OCI-M1 (cell line): ENCODE measurements around the gene ESAM.

Experiments used
- DNase-seq: peaks from one replicate; lab custom pipeline; 2025; lab: John Stamatoyannopoulos, UW

ESAM gene

DNA sequence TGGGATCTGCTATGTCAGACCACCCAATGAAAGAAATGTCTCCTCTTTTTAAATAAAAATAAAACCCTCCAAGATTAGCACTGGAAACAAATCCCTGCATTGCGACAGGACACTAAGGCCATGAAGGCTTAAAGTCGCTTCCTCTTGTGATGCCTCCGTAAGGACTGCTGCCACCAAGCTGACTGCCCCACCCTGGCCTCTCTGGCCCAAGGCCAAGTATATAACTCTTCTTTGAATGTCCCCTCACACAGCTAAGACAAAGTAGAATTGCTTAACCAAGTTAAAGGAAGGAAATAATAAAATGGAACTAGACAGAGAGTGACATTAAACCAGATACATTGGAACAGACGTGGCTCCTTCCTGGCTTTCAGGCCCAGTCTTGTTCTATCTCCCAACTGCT lies 29.9 kb downstream of the ESAM start:
- no peak for DNase-seq

DNA sequence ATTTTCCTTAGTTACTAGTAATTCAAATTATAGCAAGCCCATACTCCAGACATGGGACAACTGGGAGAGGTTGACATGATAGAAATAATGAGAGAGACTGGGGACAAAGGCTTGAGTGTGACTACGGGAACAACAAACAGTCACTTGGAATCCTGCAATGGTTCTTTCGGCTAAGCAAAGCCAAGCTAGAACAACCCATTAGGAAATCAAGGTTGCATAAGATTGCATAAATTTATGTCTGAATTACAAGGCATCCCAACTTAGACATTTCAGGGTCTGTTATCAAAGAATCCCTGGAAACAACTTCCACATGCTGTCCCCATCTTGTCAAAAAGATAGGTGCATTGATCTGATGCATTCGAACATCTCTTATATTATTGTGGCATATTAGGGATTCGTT lies 32.5 kb downstream of the ESAM start:
- DNase-seq = no peak

GRCh38 chr11:124728134-124728533 lies 34.0 kb downstream of the ESAM start:
- DNase-seq = no peak

GRCh38 chr11:124727474-124727873 lies 34.6 kb downstream of the ESAM start:
- DNase-seq = no peak

- DNase-seq = peak; percentile 34
Measured at GRCh38 chr11:124725719-124726105, 36.4 kb downstream of the ESAM start.

- no peak for DNase-seq
Measured at GRCh38 chr11:124724979-124725718, 36.9 kb downstream of the ESAM start.

DNA sequence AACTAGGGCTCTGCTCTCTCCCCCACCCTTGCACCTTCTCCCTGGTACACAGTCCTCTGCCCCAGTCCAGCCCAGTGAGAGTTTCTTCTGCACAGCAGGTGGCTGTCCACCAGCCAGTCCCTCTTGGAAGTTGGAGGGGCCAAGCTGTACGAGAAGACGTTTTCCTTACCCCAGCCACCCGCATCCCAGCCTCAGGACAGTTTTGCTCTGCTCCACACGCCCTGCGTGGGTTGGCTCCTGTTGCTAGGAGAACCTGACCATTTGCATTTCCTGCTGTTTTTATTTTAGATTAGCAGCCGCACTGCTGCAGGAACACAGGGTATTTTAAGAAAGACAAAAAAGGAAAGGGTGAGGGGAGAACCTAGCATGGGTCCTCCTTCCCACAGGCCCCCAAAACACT lies 39.9 kb downstream of the ESAM start:
- DNase-seq = no peak

GRCh38 chr11:124719534-124719933 lies 42.6 kb downstream of the ESAM start:
- no peak for DNase-seq

DNA sequence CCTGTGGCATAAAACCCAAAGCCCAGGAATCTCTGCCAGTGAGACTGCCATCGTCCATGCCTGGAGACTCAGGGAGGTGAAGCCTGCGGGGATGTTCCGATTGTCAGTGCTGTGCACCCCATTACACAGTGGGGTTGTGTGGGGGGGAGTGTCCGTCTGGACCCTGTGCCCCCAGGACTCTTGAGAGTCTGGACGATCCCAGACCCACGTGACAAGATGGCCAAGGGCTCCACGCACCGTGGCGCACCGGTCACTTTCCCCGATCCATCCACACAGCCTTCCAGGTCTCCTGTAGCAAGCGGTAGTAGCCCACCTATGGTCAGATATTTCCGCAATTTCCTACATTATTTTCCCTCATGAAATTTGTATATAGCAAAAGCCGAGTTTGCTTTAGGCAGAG lies 43.3 kb downstream of the ESAM start:
- no peak for DNase-seq

- DNase-seq = peak; percentile 37
Measured at GRCh38 chr11:124717786-124718651, 44.1 kb downstream of the ESAM start.

GRCh38 chr11:124717421-124717785 lies 44.7 kb downstream of the ESAM start:
- DNase-seq = no peak

GRCh38 chr11:124716591-124716990 lies 45.5 kb downstream of the ESAM start:
- no peak for DNase-seq

DNA sequence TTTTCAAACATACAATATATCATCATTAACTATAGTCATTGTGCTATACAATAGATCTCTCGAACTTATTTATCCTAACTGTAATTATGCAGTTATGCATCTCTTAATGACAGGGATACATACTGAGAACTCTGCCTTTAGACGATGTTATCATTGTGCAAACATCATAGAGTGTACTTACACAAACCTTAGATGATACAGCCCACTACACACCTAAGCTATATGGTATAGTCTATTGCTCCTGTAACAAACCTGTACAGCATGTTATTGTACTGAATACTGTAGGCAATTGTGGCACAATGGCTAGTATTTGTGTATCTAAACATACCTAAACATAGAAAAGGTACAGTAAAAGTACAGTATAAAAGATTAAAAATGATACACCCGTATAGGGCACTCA lies 49.7 kb downstream of the ESAM start:
- DNase-seq = no peak

GRCh38 chr11:124707829-124708228 lies 54.3 kb downstream of the ESAM start:
- DNase-seq = peak; percentile 37
